HG03571 (cell line): ENCODE data around the gene LGR4.

Experiments
- ATAC-seq: cut with Tn5 transposase; IDR thresholded peaks from one replicate; pipeline ENCODE4 v1.9.1; 2021; ENCODE audit not compliant: unreplicated experiment

LGR4 gene

DNA sequence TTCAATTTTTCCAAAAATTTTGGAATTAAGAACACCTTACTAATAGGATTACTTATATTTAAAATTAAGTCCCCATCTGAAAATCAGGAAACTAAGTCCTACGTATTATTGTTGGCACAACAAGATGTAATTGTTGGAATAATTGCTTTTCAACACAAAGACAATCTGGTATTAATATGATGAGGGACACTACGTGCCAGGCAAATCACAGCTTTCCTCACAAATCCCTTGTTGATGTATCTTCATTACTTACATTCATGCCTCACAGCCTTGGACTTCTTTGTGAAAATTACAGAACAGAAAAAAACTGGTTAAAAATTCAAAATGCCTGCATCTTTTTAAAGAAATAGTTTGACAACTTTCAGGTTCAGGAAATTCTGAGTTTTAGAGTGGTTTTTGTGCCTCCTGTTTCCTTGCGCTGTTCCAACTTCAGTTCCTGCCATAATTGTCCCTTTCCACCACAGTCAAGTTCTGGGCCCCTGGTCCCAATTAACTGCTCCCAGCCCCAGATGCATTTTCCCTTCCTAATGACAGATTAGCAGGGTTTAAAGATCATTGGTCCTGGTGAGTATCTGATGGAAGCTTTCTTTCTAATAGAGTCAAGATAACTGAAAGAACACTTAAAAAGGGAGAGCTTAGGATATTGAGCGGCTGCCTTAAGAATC lies 86.3 kb downstream of the LGR4 start:
- ATAC-seq, result no peak

DNA sequence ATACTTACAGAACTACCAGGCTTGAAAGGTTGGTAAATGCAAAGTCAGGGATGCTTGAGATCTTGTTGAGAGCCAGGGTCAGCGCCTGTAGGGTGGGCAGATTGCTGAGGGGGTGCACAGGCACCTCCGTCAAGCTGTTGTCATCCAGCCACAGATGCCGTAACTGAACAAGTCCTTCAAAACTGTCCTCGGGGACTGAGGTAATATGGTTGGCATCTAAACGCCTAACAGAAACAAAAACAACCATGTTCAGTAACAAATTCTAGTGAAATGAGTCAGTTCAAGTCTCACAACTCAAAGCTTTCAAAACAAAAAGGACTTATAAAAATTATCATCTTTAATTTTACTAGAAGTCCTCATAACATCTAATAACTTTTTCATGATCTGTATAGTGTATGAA lies 87.3 kb downstream of the LGR4 start:
- no peak for ATAC-seq

DNA sequence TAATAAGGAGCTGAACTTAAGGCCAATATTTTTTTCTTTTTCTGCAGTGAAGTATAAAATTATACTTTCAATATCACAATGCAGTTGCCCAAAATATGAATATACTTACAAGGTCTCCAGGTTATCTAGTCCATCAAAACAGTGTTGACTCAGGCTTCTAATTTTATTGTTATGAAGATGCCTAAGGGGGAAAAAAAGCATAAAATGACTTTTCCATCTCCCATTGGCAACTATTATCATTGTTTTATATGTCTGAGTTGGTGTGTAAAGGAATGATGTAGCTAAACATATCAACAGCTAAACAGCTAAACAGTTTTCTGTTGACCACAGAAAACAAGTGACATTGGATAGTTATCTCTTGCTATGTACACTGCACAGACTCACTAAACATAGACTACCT lies 88.4 kb downstream of the LGR4 start:
- ATAC-seq, result no peak

DNA sequence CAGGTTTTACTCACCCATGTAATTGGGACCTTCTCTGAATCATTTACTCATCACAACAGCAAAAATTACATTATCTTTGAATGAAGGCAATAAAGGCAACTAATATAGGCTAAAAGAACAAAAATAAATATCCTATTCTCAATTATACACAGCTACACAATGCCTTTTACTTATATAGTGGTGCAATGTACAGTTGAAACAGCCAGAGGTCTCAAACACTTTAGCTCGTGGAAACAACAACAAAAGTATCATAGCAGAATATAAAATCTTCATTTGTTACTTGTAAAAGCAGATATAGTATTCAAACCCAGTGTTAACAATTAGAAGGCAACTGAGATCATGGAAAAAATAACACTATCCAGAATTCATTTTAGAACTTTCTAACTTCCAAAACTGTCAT lies 88.9 kb downstream of the LGR4 start:
- no peak for ATAC-seq

DNA sequence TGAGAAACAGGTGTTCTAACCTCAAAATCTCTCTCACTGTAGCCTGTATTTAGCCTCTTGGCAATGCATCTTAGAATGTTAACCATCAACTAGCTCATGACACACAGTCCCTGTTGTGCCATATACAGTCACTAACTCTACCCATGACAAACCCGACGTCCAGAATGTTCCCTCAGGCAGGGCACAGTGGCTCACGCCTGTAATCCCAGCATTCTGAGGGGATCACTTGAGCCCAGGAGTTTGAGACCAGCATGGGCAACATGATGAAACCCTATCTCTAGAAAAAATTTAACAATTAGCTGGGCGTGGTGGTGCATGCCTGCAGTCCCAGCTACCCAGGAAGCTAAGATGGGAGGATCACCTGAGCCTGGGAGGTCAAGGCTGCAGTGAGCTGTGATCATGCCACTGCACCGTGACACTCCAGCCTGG lies 91.3 kb downstream of the LGR4 start:
- ATAC-seq, result no peak

DNA sequence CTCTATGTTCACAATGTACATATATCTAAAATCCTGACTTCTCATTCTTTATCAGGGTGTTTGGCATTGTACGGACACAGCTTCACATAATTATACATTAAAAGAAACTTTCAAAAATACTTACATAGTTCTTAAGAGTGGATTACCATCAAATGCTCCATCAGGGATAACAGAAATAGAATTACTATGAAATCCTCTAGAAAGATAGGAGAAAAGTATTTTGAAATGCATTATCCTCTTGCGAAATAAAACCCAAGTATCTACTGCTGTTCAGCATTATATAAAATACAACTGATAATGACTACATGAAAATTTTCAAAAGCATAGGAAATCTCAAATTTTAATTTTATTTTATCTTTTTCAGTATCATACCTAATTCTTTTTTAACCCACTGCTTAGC lies 91.8 kb downstream of the LGR4 start:
- ATAC-seq, result no peak

DNA sequence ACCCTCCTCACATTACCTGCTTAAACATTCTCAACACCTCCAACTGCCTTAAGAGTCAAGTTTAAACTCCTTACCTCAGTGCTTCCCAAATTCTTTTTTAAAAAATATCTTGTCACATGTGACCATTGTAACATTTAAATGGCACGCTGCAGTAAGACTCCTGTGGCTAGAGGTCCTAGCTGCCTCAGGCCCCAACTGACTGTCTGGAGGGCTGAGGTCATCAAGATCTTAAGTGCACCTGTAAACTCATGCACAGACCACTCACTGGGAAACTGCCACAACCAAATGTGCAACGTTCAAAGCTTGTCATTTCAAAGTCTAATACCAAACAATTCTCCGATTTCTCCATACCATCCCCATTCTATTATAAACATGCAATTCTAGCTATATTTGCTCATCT lies 93.1 kb downstream of the LGR4 start:
- no peak for ATAC-seq

DNA sequence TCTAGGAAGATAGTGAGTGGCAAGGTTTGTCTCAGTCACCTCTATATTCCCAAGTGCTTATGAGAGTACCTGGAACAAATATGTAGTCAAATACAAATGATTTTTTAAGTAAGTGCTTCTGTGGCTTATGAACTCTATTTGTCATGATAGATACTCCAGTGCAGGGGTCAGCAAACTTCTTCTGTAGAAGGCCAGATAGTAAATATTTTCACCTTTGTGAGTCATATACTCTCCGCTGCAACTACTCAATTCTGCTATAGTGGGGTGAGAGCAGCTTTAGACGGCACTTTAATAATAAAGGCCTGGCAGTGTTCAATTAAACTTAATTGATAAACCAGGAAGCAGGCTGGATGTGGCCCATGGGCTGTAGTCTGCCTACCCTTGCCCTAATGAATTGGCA lies 97.2 kb downstream of the LGR4 start:
- no peak for ATAC-seq

DNA sequence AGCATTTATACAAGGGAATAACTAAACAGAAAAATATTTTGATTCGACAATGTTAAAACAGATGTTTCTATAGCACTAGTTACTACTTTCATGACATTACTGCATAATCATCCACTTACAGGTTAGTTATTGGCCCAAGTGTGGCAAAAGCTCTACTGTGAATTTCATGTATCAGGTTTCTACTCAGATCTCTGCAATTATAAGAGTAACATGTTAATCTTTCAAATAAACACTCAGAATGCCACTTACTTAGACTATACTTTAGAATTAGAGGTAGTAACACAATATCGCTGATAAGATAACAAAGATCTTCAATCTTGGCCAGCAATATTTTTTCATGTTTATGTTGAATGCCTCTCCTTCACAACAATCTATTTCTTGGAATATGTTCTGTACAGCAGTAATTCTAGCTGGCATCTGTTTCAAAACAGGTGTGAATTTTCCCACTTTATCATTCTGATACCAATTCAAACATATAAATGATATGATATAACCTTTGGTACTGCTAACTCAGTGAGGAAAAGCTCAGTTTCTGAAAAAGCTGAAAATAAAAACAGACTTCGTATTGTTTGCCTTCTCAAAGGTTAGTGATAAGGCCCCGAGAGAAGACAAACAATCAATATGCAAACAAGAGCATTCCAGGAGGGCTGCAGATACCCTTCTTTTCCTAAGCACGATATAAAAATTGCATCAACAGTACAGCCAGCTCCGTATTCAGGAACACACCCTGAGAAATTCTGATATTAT lies 98.6 kb downstream of the LGR4 start:
- ATAC-seq, result no peak

DNA sequence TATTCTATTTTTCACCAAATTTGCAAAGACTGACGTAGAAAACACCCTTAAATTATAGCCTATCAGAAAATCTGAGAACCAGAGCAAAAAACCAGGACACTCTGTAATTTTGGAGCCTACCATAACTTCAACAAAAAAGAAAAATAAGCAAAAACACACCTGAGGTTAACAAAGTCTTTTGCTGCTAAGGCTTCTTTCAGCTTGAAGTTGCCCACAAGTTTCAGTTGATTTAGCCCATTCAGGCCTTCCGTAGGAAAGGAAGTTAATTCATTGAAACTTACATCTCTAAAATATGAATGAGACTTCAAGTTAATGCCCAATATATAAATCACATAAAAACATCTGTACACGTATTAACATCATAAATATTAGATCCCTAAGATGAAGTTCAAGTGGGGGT lies 99.2 kb downstream of the LGR4 start:
- ATAC-seq, result no peak

DNA sequence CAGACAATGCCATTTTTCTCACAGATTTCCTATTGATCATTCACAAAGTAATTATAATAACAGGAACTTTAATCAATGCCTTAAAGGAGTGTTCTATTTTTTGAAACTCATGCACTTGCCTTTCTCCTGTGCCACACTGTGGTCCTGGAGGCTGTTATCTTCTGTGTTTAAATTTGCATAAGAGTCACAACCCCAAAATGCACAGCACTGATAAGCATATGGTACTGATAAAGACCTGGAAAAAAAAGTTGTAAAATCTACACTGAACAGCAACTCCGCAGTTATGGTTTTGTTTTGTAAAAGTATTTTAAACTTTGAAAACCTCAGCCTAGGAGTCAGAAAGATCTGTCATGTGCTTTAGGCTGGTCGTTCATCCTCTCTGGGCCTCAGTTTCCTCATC lies 100.4 kb downstream of the LGR4 start:
- no peak for ATAC-seq

DNA sequence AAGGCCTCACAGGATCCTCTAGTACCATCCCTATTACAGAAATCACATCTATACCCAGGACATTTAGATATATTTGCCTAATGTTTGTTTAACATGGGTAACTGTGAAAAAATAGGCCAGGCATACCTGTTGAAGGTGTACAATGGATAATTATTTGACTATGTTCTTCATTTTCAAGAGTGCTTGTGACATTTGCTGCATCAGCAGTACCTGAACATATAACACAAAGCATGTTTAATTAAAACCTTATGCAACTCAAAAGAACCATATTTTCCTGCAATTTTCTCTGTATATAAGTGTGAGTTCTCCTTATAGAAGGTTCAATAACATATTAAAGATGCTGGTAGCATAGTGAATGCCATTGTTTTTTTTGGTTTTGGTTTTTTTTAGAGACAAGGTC lies 101.1 kb downstream of the LGR4 start:
- no peak for ATAC-seq

DNA sequence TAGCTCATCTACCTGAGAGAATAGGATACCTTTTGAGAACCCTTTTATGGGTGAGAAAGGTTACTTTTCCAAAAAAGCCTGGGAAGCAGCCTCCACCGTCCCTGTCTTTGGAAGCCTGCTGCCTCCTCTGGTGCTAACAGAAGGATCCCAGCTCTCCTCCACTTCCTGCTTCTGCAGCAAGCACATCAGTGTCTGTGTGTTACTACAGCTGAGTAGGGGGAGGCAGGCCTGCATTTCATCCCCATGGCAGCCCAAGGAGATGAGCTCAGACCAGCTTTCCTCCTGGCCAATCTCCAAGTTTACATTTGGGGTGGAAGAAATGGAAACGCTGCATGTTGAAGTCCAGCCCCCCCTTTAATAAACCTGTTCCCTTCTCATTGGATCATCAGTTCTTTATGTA lies 102.2 kb downstream of the LGR4 start:
- no peak for ATAC-seq

DNA sequence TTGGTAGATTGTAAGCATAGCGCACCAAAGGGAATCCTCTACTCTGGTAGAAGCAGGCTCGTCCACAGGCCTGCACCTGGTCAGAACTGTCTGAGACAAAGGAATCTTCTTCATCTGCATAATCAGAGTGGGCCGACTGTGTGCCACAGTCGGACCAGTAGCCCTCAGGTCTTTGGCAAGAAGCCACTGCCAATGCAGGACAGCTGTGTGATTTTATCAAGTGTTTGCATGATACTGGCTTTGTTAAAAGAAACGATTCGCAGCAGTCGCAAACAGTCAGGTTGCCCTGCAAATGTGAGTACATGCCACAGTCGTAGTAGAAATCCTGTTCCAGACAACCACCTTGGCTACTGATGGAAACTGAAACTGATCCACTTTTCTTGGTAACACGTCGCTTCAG lies 104.7 kb downstream of the LGR4 start:
- no peak for ATAC-seq

DNA sequence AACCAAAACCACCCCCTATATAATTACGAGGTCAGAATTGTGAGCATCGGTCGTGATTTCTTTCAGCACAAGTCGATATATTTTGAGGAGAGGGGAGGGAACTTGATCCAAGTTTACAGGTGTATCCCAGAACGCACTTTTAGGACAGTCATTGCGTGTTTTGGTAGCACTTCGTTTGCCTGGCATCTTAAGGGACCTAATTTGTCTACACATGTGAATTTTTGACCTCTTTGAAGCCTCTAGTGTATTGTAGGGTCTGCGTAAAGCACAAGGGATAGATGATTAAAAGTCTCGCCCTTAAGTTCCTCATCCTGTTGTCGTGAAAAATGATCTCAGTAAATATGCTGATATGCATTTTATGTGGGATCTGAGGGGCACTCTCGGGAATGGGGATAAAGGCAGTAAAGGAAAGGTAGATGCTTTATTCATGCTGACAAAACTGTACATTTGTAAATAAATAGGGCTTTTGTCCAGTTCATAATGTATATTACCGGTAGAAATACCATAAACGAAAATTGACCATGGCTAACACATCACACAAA lies 108.9 kb downstream of the LGR4 start:
- no peak for ATAC-seq

DNA sequence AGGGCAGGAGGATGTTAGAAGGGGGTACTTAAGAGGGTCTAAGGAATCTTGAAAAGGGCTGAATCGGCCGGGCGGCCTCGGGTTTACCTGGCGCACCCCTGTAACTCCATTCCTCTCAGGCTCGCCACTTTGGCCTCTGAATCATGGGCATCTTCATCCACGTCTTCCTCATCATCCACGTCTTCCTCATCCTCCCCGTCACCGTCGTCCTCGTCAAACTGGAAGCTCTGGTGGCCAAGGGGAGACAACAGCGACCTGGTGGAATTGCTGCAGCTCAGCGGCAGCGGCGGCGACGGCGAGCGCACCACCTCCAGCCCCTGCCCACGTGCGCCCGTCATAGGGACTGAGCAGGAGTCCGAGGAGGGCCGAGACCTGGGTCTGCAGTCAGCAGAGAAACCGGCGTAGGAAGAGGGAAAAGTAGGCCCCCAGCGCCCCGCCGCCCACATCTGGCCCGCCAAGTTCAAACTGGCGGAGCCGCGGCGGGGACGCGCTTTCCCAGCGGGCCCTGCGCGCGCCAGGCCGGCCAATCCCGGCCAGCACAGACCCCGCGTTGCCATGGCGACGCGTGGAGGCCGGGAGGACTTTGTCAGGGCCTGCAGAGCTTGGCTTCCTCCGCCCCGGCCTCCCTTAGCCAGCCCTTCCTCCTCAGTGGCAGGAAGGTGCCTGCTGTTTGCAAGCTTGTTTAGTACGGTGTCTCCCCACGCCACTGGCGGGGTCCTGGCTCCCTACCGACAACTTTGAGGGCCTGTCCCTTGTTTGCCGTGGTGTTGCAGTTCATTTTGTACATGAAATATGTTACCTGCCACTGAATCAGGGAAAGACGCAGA lies 109.6 kb downstream of the LGR4 start, which contains the start of gene CCDC34:
Gene CCDC34, minus strand, starts transcription at position 467 of the 827 bp plus-strand sequence. Its CDS starts 21 bp downstream, at position 446.
- peak; percentile 100 for ATAC-seq

DNA sequence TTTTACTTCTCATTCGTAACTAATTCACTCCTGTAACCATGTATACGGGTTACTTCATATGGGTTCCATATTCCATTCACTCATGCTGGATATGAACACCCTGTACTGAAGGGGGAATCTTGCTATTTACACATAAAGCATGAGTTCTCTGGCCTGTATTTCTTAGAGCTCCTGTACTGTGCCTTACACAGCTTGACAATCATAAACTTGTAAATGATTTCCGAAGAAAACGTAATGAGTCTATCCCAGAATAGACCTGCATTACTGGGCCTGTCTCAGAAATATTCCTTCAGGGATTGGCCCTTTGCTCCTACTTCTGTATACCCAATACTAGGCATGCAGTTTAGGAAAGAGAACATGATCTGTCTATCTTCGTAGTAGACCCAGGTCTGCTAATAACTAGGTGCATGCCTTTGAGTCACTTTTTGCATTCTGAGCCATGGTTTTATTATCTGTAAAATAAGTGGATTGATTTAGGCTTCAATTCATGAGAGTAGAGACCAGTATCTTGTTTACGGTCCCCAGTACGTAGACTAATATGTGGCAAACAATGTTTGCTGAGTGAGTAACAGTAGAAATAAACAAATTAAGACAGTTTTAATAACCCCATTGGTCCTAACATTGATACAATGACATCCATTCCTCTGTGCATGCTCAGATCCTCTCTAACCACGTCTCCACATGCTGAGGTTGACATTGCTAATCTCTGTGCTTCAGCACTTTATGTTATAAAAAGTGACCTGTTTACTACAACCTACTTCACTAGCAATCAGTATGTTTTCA lies 110.8 kb downstream of the LGR4 start:
- no peak for ATAC-seq

DNA sequence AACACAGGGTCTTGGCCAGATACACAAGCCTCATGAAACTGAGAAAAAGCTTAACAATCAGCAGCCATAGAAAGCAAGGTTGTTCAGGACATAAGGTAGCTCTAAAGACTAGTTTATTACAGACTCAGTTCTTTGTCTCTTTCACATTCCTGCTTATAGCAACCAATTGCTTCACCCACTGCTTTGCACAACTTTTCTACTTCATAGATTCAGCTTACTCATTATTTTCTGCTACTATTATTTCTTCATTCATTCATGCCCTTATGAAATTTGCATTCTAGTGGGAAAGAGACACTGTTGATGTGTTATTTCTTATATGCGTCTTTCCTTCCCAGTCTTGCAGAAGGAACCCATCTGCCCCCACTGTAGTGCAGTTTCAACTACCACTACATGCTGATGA lies 114.3 kb downstream of the LGR4 start:
- no peak for ATAC-seq

DNA sequence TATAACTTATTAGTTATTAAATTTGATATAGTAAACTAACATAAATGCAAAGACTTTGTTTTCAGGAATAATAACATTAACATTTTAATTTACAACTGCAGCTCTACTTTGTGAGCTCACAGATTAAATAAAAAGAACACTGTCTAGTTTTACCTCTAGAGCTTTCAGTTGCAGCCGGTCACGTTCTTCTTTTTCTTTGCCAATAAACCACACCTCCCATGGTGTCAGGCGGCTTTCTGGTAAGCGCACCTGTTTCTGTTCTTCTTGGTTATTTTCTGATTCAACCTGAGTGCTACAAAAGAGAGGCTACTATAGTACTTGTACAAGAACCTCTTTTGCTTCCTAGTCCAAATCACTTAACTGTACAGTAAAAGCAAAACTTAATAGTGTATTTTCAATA lies 115.3 kb downstream of the LGR4 start:
- ATAC-seq, result no peak

DNA sequence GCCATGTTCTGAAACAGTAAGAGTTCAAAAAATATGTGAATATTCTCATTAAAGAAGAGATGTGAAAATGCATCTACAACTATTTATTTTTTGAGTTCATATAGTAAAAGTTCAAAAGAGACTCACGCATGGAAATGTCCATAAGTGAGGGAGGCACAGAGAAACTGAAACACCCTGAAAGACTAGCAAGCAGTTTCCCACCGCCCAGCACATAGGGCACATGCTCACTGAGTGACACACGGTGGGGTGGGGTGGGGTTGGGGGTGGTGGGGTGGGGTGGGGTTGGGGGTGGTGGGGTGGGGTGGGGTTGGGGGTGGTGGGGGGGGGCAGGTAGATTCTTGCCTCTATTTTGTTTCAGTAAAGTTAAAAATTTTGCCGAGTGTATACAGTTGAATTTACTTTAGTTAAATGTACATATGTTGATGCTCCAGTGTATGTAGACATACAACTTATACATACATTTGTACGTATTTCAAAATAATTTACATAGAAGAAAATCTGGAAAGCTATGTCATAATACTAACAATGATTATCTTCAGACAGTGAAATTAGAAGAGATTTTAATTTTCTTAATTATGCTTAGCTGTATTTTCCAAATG lies 115.9 kb downstream of the LGR4 start:
- ATAC-seq, result no peak
